ENCODE results near the gene SNAP91.
"Not testable (repeated sequence)": the region's sequence is repeated elsewhere in the genome, so short reads cannot be mapped to it uniquely, and the experiment has no call there.

Gene SNAP91

GRCh38 chr6:83629908-83630307 is 79.0 kb downstream of the SNAP91 start:
- not testable (repeated sequence) for DNase-seq

GRCh38 chr6:83615025-83615999 is 93.6 kb downstream of the SNAP91 start:
- DNase-seq = peak in 1 of 5 experiments; percentile 23

GRCh38 chr6:83613378-83613777 is 95.5 kb downstream of the SNAP91 start:
- DNase-seq = no peak

- no peak for DNase-seq
Measured at GRCh38 chr6:83609248-83609647, 99.7 kb downstream of the SNAP91 start.

- no peak for DNase-seq
Measured at GRCh38 chr6:83605517-83605916, 103.4 kb downstream of the SNAP91 start.

- no peak for DNase-seq
Measured at GRCh38 chr6:83603551-83603950, 105.3 kb downstream of the SNAP91 start.

GRCh38 chr6:83601119-83601518 is 107.8 kb downstream of the SNAP91 start:
- DNase-seq = no peak

GRCh38 chr6:83600459-83600858 is 108.4 kb downstream of the SNAP91 start:
- no peak for DNase-seq

- no peak for DNase-seq
Measured at GRCh38 chr6:83597511-83597910, 111.4 kb downstream of the SNAP91 start.

GRCh38 chr6:83597051-83597450 is 111.8 kb downstream of the SNAP91 start:
- DNase-seq = no peak

GRCh38 chr6:83594941-83595340 is 114.0 kb downstream of the SNAP91 start:
- DNase-seq = no peak

- no peak for DNase-seq
Measured at GRCh38 chr6:83593395-83593785, 115.5 kb downstream of the SNAP91 start.

GRCh38 chr6:83592770-83593394 is 116.0 kb downstream of the SNAP91 start:
- peak in 1 of 5 experiments; percentile 18 for DNase-seq

GRCh38 chr6:83590416-83590815 is 118.5 kb downstream of the SNAP91 start:
- no peak for DNase-seq

- DNase-seq = no peak
Measured at GRCh38 chr6:83589076-83589475, 119.8 kb downstream of the SNAP91 start.

GRCh38 chr6:83578057-83578456 is 130.8 kb downstream of the SNAP91 start:
- peak in 1 of 5 experiments; percentile 2 for DNase-seq

- DNase-seq = no peak
Measured at GRCh38 chr6:83574783-83575182, 134.1 kb downstream of the SNAP91 start.

- not testable (repeated sequence) for DNase-seq
Measured at GRCh38 chr6:83571663-83572185, 137.2 kb downstream of the SNAP91 start.

GRCh38 chr6:83558975-83559374 is 149.9 kb downstream of the SNAP91 start:
- DNase-seq = no peak

GRCh38 chr6:83556871-83557270 is 152.0 kb downstream of the SNAP91 start:
- DNase-seq = no peak

GRCh38 chr6:83551748-83552147 is 157.2 kb downstream of the SNAP91 start:
- DNase-seq = not testable (repeated sequence)

GRCh38 chr6:83550482-83550881 is 158.4 kb downstream of the SNAP91 start:
- not testable (repeated sequence) for DNase-seq

GRCh38 chr6:83546636-83547035 is 162.3 kb downstream of the SNAP91 start:
- DNase-seq = peak in 2 of 5 experiments; percentile 37 to 50

GRCh38 chr6:83539678-83540077 is 169.2 kb downstream of the SNAP91 start:
- DNase-seq = no peak

Data from T-helper 2 cell (primary cell).